ENCODE measurements around the gene TTLL6. TPM values are rescaled to one million over a fixed set of nuclear protein-coding genes. Genes with fewer than 3 reads are reported as not detected.

Gene TTLL6
- total and polyA plus RNA-seq, 2 of the 4 experiments (the other 2 are of a cell fraction), result not detected

DNA sequence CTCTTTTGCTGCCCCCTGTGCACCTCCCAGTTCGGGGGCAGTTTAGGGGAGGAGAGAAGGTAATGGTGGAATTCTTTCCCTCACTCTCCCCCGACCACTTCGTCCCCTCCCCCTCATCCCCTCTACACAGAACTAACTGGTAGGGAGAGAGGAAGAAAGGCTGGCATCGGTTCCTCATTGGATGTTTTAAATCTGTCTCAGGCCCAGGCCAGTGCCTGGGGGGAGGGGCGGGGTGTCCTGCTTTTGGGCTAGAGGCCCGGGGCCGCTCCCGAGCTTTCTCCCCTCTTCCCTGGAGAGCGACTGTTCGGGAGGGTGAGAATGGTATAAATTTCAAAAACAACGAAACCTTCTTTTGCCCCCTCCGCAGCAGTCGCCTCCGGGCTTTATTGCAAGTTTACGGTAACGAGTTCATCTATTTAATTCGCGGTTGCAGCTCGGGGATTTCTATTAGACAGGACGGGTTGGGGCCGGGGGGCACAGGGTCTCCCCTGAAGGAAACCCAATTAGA lies 94.1 kb downstream of the TTLL6 start, which contains the start of gene PRAC2:
TSS of gene PRAC2 (plus strand) at position 271 of the 508 bp plus-strand sequence. CDS start 1,226 bp downstream, outside the sequence.
- WGBS, 2 experiments (ENCODE audit: extremely low coverage in 2 of 2, insufficient read length in 1 of 2), result no CpG with 5 or more reads among the region's 21 CpGs
- H3K9ac ChIP-seq (ENCODE audit: low read depth, low read length), result no peak within 1 kb of the TSS
- H3K14ac ChIP-seq (replicated peaks; ENCODE audit: low read depth, low read length), result no peak within 1 kb of the TSS
- no peaks in the 10 kb centered on the region for H3K79me1 ChIP-seq (ENCODE audit: low read depth in 1 of 2, low read length in 2 of 2)
- no peaks in the 10 kb centered on the region for H3K36me3 ChIP-seq (ENCODE audit: control insufficient read depth, insufficient read depth, low read length)
- no peak within 1 kb of the TSS for H3K4ac ChIP-seq (ENCODE audit: low read depth, low read length)
- no peak within 1 kb of the TSS for H2BK120ac ChIP-seq (ENCODE audit: low read depth, low read length)
- no peak for ATAC-seq (ENCODE audit: low read depth)
- no peaks in the 10 kb centered on the region for H3K9me1 ChIP-seq (ENCODE audit: insufficient read depth, low read length)
- peaks cover 95% of the 10 kb centered on the region for H3K27me3 ChIP-seq (ENCODE audit: control insufficient read depth, insufficient read depth, low read length)
- H2AFZ ChIP-seq (replicated peaks; ENCODE audit: low read length, poor library complexity), result peak within 1 kb of the TSS; percentile 45
- H2AK9ac ChIP-seq (replicated peaks; ENCODE audit: low read depth, low read length, poor library complexity), result no peak within 1 kb of the TSS
- in situ Hi-C loops (cut with MboI; ENCODE audit: low sequenced_read_pairs), result loop anchor here (10.0 kb wide), 1 partner anchor 312 kb away; no protein-coding TSS in a partner anchor
- ChIA-PET POLR2A (ENCODE audit: unreplicated experiment) (no interaction called here), CTCF (interaction anchor here (0.9 kb wide), 1 partner anchor 156 kb away, joined by 4 read pairs; no protein-coding TSS in a partner anchor)
- no peak within 1 kb of the TSS for H3K18ac ChIP-seq (ENCODE audit: low read depth, low read length)
- no peak within 1 kb of the TSS for H2BK15ac ChIP-seq (ENCODE audit: low read depth, low read length)
- H4K20me1 ChIP-seq (ENCODE audit: insufficient read depth, low read length), result 0 out of 2 replicates have a peak, but pooled peaks cover 19% of the 10 kb centered on the region
- peaks cover 18% of the 10 kb centered on the region for H3K9me3 ChIP-seq (ENCODE audit: control insufficient read depth, insufficient read depth, low read length)
- no peak for DNase-seq
- intact Hi-C loops (cut with micrococcal nuclease), result loop anchor here (10.0 kb wide), 1 partner anchor 312 kb away; no protein-coding TSS in a partner anchor
- no peak within 1 kb of the TSS for H3K27ac ChIP-seq (ENCODE audit: insufficient read depth, low read length)
- H3K4me1 ChIP-seq (ENCODE audit: control insufficient read depth, insufficient read depth, low read length), result no peaks in the 10 kb centered on the region
- no peak within 1 kb of the TSS for H2BK20ac ChIP-seq (ENCODE audit: low read depth, low read length)
- H2BK5ac ChIP-seq (ENCODE audit: low read depth, low read length, poor library complexity, severe bottlenecking), result no peak within 1 kb of the TSS
- H3K4me3 ChIP-seq (ENCODE audit: insufficient read depth, low read depth, low read length), result no peak within 1 kb of the TSS
- no peak for TF ChIP-seq SMC3 (IDR thresholded peaks at IDR 0.05; ENCODE audit: low read depth, low read length)
- TF ChIP-seq FOS (IDR thresholded peaks at IDR 0.05; ENCODE audit: low read depth, low read length), result no peak
- TF ChIP-seq, protein P1, sequence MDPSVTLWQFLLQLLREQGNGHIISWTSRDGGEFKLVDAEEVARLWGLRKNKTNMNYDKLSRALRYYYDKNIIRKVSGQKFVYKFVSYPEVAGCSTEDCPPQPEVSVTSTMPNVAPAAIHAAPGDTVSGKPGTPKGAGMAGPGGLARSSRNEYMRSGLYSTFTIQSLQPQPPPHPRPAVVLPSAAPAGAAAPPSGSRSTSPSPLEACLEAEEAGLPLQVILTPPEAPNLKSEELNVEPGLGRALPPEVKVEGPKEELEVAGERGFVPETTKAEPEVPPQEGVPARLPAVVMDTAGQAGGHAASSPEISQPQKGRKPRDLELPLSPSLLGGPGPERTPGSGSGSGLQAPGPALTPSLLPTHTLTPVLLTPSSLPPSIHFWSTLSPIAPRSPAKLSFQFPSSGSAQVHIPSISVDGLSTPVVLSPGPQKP (IDR thresholded peaks at IDR 0.05; ENCODE audit: borderline replicate concordance, low read depth, low read length), result no peak
- no peak for TF ChIP-seq POLR2A (IDR thresholded peaks at IDR 0.05; ENCODE audit: low read depth, low read length)
- H3K56ac ChIP-seq (ENCODE audit: extremely low read depth, insufficient read depth, low read length), result no peak within 1 kb of the TSS
- no peak within 1 kb of the TSS for H3K23ac ChIP-seq (ENCODE audit: low read depth, low read length)
- BruUV-seq (replicated peaks), result no TSS peak
- no peak within 1 kb of the TSS for H4K8ac ChIP-seq (ENCODE audit: low read depth in 2 of 2, low read length in 2 of 2)
- dilution Hi-C loops (cut with HindIII; ENCODE audit: low sequenced_read_pairs, unreplicated experiment), result no loop called here
- no peak within 1 kb of the TSS for H3K4me2 ChIP-seq (ENCODE audit: low read depth, low read length)
- no peak within 1 kb of the TSS for H4K91ac ChIP-seq (ENCODE audit: insufficient read depth, low read depth, low read length)
- no peak within 1 kb of the TSS for H4K5ac ChIP-seq (ENCODE audit: low read depth, low read length)
- no peak within 1 kb of the TSS for H2AK5ac ChIP-seq (ENCODE audit: low read depth, low read length)
